Activated T-helper 1 cell treated with Interleukin-2 at 50 U/mL for 16 hours (primary cell): ENCODE measurements around the gene LRG1.
"Not testable (repeated sequence)": the region's sequence is repeated elsewhere in the genome, so short reads cannot be mapped to it uniquely, and the experiment has no call there.

Source experiments
- DNase-seq: peaks from one replicate; pipeline ENCODE4 v3.0.0-alpha.2; 2020; ENCODE audit warnings: low read depth

Gene LRG1

DNA sequence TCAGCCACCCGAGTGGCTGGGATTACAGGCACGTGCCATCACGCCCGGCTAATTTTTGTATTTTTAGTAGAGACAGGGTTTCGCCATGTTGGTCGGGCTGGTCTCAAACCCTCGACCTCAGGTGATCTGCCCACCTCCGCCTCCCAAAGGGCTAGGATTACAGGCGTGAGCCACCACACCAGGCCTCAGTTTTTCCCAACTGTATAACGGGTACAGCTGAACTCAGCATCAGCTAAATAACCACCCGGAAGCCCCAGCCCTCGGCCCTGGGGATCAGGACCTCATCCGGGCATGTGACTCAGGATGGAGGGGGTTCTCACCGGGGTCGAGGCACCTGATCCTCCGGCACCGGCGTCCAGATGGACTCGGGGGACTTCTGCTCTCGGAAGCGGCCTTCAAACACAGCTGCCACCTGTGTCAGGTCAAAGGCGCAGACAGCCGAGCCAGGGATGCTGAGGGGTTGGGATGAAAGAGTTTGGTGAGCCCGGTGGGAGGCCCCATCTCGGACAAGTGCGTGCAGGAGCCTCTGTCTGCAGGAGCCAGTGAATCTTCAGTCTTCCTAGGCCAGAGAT, 10.7 kb upstream of the LRG1 start:
- DNase-seq = no peak

GRCh38 chr19:4550018-4550417, 10.2 kb upstream of the LRG1 start:
- no peak for DNase-seq

DNA sequence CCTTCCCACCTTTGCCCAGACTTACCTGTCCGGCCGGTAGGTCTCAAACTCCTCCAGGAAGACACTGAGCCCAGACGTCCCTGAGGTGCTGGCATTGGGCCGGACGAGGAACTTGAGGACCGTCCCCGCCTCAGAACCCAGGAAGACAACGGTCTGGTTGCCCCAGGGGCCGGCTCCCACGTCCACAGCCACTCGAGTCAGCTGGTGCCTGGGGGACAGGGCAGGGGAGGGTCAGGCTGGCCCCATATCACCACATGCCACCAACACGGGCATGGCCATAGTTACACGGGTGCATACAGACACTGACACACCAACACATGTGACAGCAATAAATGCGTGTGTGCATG, 8.4 kb upstream of the LRG1 start:
- no peak for DNase-seq

GRCh38 chr19:4547303-4548237, 7.7 kb upstream of the LRG1 start:
- no peak for DNase-seq

DNA sequence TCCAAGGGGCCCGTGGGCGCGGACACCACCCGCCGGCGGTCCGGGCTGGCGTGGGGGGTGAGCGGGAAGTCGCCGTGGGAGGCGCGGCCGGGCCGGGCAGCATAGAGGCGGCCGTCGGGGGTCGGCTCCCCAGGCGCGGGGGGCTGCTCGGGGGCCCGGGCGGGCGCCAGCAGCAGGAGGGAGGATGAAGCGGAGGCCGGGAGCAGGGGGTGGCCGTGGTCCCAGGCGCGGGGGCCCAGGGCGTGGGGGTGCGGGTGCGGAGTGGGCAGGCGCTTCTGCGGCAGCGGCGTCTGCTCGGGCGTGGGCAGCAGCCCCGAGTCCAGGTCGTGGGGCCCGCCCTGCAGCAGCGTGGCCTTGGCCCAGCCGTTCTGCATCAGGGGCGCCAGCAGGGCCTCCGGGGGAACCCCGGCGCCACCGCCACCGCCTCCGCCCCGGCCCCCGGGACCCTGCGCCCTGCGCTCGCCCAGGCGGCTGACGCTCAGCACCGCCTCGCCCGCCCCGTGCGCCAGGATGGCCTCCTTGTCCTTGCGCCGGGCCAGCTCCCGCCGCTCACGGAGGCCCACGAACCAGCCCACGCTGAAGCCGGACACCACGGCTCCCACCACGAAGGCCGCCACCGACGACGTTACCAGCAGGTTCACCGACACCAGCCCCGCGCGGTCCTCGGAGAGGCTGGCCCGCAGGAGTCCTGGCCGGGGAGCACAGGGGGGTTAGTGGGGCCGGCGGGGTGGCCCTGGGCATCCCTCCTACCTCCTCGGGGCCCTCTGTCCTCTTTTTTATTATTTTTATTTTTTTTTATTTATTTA, 4.2 kb upstream of the LRG1 start:
- DNase-seq = no peak

- no peak for DNase-seq
Measured at GRCh38 chr19:4542896-4543841, 3.3 kb upstream of the LRG1 start.

DNA sequence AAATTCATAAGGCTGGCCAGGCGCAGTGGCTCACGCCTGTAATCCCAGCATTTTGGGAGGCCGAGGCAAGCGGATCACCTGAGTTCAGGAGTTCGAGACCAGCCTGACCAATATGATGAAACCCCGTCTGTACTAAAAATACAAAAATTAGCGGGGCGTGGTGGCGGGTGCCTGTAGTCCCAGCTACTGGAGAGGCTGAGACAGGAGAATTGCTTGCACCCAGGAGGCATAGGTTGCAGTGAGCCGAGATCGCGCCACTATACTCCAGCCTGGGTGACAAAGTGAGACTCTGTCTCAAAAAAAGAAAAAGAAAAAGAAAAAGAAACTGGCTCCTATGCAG, 1.9 kb upstream of the LRG1 start:
- not testable (repeated sequence) for DNase-seq

DNA sequence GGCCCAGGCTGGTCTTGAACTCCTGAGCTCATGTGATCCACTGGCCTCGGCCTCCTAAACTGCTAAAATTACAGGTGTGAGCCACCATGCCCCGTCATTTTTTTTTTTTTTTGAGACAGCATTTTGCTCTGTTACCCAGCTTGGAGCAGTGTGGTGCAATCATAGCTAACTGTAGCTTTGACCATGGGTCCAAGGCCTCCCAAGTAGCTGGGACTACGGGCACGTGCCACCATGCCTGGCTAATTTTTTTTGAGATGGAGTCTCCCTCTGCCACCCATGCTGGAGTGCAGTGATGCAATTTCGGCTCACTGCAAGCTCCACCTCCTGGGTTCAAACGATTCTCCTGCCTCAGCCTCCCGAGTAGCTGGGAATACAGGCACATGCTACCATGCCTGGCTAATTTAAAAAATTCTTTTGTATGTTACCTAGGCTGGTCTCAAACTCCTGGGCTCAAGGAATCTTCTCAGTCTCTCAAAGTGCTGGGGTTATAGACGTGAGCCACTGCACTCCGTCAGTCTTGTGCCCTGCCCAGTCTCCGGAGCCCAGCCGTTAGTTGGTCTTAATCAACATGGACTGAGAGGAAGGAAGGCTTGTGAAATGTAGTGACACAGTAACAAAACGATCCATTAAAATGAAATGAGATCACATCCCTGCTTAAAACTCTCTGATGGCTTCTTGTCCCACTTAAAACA, 1.4 kb upstream of the LRG1 start:
- DNase-seq = no peak

DNA sequence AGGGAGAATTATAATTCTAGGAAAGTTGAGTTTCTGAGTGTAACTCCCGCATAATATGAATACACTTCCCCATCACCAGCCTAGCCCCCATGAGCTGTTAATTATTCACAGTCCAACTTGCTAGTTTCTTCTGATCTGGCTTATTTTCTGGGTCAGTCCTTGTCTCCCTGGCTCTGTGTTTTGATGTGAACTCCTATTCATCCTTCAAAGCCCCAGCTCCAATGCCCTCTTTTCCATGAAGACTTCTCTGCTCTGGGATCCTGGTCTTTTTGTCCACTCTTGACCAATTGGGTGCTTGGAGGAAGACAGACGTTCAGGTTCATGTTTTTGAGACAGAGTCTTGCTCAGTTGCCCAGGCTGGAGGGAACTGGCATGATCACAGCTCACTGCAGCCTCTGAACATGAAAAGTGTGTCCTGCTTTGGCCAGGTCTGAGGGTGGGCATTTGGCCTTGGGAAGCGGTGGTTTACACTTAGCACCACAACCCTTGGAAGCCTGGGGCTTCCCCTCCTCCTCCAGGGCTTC, 605 bp downstream of the LRG1 start:
- DNase-seq = no peak

DNA sequence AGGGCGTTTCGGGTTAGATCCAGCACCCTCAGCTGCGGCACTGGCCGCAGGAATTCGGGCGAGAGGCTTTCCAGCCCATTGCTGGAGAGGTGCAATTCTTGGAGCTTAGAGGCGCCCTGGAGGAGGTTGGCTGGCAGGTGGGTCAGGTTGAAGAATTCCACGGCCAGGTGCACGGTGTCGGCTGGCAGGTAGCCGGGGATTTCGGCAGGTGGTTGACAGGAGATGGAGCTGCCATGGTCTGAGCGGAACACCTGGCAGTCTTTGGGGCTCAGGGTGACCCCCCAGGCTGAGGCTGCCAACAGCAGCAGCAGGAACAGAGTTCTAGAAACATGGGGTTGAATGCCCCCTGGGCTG, 1.3 kb downstream of the LRG1 start:
- no peak for DNase-seq

DNA sequence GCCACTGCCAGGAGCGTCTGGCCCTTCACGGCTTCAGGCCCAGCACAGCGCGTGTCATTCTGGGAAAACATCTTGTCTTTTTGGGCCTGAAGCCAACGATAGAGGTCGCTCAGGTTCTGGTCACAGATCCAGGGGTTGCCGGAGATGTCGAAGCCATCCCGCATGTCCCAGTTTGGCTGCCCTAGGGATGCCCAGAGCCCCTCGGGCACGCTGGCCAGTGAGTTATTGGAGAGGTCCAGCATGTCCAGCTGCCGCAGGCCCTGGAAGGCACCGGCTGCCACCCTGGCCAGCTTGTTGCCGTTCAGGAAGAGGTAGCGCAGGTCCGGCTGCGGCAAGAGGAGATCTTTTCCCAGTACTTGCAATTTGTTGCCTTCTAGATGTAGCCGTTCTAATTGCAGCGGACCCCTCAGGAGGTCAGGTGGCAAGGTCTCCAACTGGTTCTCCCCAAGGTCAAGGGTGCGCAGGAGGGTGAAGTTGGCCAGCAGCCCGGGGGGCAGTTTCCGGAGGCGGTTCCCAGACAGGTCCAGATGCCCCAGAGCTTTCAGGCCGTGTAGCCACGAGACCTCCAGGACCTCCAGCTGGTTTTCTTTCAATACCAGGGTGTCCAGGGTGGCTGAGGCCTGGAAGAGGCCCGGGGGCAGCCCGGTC, 1.8 kb downstream of the LRG1 start:
- no peak for DNase-seq

- no peak for DNase-seq
Measured at GRCh38 chr19:4536798-4537197, 3.0 kb downstream of the LRG1 start.

DNA sequence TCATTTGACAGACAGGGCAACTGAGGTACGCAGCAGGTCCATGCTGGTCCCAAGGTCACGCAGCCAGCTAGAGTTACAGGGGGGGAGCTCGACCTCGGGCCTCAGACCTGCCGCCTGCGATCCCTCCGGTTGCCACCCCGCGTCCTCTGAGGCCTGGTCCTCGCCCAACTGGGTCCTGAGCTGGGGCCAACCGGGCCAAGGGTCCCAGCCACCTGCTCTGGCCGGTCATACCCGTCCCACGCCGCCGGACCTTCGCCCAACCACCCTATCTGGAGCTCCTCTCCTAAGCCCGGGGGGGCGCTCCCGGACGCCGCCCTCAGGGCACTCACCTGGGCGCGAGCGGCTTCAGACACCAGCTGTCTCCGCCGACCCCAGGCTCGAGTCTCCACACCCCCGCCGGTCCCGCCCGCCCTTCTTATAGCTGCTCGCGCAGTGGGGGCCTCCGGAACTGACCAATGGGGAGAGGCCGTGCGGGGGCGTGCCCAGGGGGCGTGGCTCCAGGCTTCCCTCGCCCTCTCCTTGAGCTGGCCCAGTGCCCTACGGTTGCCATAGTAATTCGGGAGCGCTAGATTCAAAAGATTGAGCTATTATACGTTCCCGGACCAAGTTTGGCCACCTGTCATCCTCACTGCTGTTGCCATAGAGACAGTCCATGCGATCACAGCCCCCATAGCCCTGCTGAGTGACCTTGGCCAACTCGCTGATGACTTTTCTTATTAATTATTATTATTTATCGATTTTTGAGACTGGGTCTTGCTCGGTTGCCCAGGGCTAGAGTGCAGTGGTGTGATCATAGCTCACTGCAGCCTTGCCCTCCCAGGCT, 4.8 kb downstream of the LRG1 start, which contains the start of gene PLIN5:
Gene PLIN5, minus strand, starts transcription at position 389 of the 823 bp plus-strand sequence. CDS start 1,150 bp downstream, outside the sequence.
- DNase-seq = no peak

GRCh38 chr19:4533835-4534424, 5.9 kb downstream of the LRG1 start:
- no peak for DNase-seq

GRCh38 chr19:4533334-4533733, 6.5 kb downstream of the LRG1 start:
- no peak for DNase-seq

GRCh38 chr19:4531562-4532165, 8.2 kb downstream of the LRG1 start:
- DNase-seq = no peak

- DNase-seq = no peak
Measured at GRCh38 chr19:4529924-4530522, 9.8 kb downstream of the LRG1 start.

GRCh38 chr19:4528843-4529242, 11.0 kb downstream of the LRG1 start:
- no peak for DNase-seq
